ENCODE measurements around the gene SPATA16. TPM values are rescaled to one million over a fixed set of nuclear protein-coding genes. Genes with fewer than 3 reads are reported as not detected.
"Not testable (repeated sequence)": the region's sequence is repeated elsewhere in the genome, so short reads cannot be mapped to it uniquely, and the experiment has no call there.

SPATA16 gene
- total RNA-seq, 2 donors from 2014 or later: not detected

DNA sequence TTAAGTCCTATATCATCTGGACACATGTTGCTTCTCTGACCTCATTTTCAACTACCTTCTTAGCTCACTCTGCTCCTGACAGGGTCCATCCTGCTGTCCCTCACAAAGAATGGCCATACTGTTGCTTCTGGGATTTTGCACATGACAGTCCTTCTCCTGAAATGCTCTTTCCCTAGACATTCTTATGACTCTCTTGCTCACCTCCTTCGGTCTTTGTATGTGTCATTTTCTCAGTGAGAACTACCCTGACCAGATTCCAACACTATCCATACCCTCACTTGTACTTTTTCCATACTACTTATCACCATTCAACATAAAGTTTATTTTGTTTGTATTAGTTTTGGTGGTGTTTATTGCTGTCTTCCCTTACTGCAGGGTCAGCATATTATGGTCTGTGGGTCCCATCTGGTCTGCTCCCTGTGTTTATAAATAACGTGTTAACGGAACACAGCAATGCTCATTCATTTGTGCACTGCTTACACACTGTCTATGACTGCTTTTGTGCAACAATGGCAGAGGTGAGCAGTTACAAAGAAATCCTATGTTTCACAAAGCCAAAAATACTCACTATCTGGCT, 159.5 kb downstream of the SPATA16 start:
- DNase-seq (no peak), ATAC-seq (no peak)
- no peaks in the 10 kb centered on the region for H3K36me3 Mint-ChIP-seq (ENCODE audit: low read depth)

DNA sequence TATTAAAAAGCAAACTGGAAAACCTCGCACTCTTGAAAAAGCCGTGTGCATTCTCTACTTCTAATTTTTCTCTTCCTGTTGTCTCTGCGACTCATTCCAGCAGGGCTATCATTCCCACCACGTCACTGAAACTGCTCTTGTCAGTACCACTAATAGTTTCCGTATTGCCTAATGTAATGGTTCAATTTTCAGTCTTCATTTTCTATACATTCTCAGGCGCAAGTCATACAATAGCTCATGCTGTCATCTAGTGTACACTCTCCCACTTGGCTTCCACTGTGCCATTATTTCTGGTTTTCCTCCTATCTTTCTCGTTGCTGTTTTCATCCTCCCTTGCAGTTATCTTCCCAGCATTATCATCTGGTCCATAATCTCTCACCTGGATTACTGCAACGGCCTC, 160.2 kb downstream of the SPATA16 start:
- H3K9me3 ChIP-seq (ENCODE audit: control insufficient read depth, low read length, poor library complexity, severe bottlenecking): no peaks in the 10 kb centered on the region
- DNase-seq: no peak
- ATAC-seq: no peak
- no peaks in the 10 kb centered on the region for H3K4me1 Mint-ChIP-seq
- H3K36me3 Mint-ChIP-seq (ENCODE audit: low read depth): no peaks in the 10 kb centered on the region
- no peak overlapping the region for H3K27ac Mint-ChIP-seq
- H3K4me3 Mint-ChIP-seq: no peak overlapping the region
- peaks cover 8% of the 10 kb centered on the region for H3K27me3 Mint-ChIP-seq

More for the DNA sequence above, 159.5 kb downstream of the SPATA16 start:
- H3K4me1 Mint-ChIP-seq: no peaks in the 10 kb centered on the region
- H3K27me3 Mint-ChIP-seq: peaks cover 8% of the 10 kb centered on the region
- H3K4me3 Mint-ChIP-seq: no peak overlapping the region
- H3K27ac Mint-ChIP-seq: no peak overlapping the region
- no peaks in the 10 kb centered on the region for H3K9me3 ChIP-seq (ENCODE audit: control insufficient read depth, low read length, poor library complexity, severe bottlenecking)

DNA sequence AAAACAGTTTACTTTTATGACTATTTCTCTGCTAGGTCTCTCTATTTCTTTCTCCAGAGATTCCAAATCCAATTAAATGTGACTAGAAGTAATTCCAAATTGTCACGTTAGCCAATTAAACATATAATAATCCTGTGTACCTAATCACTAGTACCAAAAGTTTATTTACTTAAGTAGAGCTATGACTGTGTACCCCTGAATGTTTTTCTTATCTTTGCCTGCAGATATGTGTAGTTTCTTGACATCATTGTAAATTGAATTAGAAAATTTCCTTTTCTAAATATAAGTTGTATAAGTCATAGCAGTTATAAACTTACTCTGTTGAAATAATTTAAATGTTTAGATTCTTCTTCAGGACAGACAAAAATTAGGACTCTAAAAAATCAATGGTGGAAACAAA, 163.3 kb downstream of the SPATA16 start:
- no peak overlapping the region for H3K4me3 Mint-ChIP-seq
- no peak overlapping the region for H3K27ac Mint-ChIP-seq
- H3K9me3 ChIP-seq (ENCODE audit: control insufficient read depth, low read length, poor library complexity, severe bottlenecking): no peaks in the 10 kb centered on the region
- H3K27me3 Mint-ChIP-seq: no peaks in the 10 kb centered on the region
- ATAC-seq (no peak), DNase-seq (no peak)
- H3K4me1 Mint-ChIP-seq: no peaks in the 10 kb centered on the region
- H3K36me3 Mint-ChIP-seq (ENCODE audit: low read depth): no peaks in the 10 kb centered on the region

GRCh38 chr3:172974969-172975368, 166.1 kb downstream of the SPATA16 start:
- H3K27ac Mint-ChIP-seq: no peak overlapping the region
- H3K9me3 ChIP-seq (ENCODE audit: control insufficient read depth, low read length, poor library complexity, severe bottlenecking): no peaks in the 10 kb centered on the region
- no peaks in the 10 kb centered on the region for H3K4me1 Mint-ChIP-seq
- DNase-seq (no peak), ATAC-seq (no peak)
- no peaks in the 10 kb centered on the region for H3K27me3 Mint-ChIP-seq
- no peak overlapping the region for H3K4me3 Mint-ChIP-seq
- H3K36me3 Mint-ChIP-seq (ENCODE audit: low read depth): no peaks in the 10 kb centered on the region

GRCh38 chr3:172973799-172974198, 167.2 kb downstream of the SPATA16 start:
- Mint-ChIP-seq H3K27ac (no peak overlapping the region), H3K27me3 (no peaks in the 10 kb centered on the region), H3K4me3 (no peak overlapping the region), H3K36me3 (ENCODE audit: low read depth) (no peaks in the 10 kb centered on the region), H3K4me1 (no peaks in the 10 kb centered on the region)
- H3K9me3 ChIP-seq (ENCODE audit: control insufficient read depth, low read length, poor library complexity, severe bottlenecking): no peaks in the 10 kb centered on the region
- DNase-seq (no peak), ATAC-seq (no peak)

DNA sequence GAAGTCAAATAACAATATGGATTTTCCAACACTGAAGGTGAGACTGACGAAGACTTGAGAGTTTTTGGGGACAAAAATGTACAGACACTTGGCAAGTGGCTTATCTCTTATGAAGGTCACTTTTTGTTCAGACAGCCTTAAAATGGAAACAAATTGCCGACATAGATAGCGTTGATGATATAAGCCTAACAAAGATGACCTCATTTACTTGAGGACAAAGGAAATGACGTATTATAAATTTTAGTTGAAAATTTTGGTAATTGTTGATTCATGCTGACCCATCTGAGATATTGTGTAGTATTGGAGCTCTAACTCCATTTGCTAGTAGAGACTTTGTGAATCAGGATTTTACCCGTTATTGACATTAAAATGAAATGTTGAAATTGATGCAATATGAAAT, 168.3 kb downstream of the SPATA16 start:
- ATAC-seq (no peak), DNase-seq (no peak)
- Mint-ChIP-seq H3K27ac (no peak overlapping the region), H3K4me1 (no peaks in the 10 kb centered on the region), H3K36me3 (ENCODE audit: low read depth) (no peaks in the 10 kb centered on the region), H3K27me3 (no peaks in the 10 kb centered on the region), H3K4me3 (no peak overlapping the region)
- no peaks in the 10 kb centered on the region for H3K9me3 ChIP-seq (ENCODE audit: control insufficient read depth, low read length, poor library complexity, severe bottlenecking)

DNA sequence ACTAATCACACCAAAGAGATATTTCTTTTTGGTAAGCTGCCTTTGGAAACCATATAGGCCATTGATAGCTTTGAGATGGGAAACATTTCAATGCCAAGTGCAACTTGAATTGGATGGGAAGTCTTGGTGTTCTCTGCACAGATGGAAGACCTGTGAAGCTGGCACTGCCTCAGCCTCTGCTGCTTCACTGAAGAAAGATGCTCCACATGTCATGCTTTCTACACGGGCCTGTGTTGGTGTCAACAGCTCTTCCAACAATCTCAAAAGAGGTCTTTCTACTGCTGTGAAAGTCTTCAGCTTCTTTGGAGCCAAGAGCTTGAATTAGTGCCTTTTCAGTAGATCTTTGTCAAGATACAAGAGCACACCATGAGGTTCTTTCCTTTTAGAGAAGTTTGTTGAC, 169.0 kb downstream of the SPATA16 start:
- Mint-ChIP-seq H3K27ac (no peak overlapping the region), H3K4me3 (no peak overlapping the region), H3K4me1 (no peaks in the 10 kb centered on the region), H3K27me3 (no peaks in the 10 kb centered on the region), H3K36me3 (ENCODE audit: low read depth) (no peaks in the 10 kb centered on the region)
- no peaks in the 10 kb centered on the region for H3K9me3 ChIP-seq (ENCODE audit: control insufficient read depth, low read length, poor library complexity, severe bottlenecking)
- DNase-seq (no peak), ATAC-seq (no peak)

DNA sequence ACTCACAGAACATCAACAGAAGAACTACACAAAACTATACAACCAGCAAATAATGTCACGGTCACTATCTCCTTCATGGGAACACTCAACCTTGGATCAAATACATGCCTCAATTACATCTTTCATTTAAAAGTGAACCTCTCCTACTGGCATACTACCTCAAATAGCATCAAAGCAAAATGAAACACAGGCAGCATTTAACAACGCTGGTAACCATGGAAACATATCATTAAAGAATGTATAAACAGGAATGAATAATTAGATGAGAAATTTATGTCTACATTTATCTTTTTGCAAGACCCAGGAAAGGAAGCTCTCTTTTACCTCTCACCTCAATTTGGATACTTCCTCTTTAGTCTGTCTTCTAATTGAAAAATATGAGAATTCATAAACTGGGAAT, 172.4 kb downstream of the SPATA16 start:
- H3K36me3 Mint-ChIP-seq (ENCODE audit: low read depth): no peaks in the 10 kb centered on the region
- no peaks in the 10 kb centered on the region for H3K27me3 Mint-ChIP-seq
- no peaks in the 10 kb centered on the region for H3K9me3 ChIP-seq (ENCODE audit: control insufficient read depth, low read length, poor library complexity, severe bottlenecking)
- no peak for ATAC-seq
- H3K27ac Mint-ChIP-seq: no peak overlapping the region
- no peaks in the 10 kb centered on the region for H3K4me1 Mint-ChIP-seq
- H3K4me3 Mint-ChIP-seq: no peak overlapping the region
- DNase-seq: no peak

DNA sequence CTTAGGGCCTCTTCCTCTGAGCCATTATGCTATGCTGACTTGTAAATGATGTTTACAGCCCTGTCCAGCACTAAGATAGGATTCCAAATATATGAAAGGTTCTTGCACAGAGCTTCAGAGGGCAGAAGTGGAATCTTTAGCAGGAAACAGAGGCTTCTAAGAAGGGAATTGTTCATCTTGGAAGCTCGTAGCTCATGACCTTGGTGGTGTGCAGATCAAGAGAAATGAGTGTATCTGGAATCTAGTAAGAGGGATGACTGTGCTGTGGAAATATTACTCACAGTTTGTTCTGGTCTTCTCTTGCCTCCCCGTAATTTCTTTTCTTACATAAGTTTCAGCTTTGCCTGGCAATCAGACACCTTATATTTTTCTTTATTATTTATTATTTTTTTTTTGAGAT, 175.8 kb downstream of the SPATA16 start:
- H3K4me1 Mint-ChIP-seq: no peaks in the 10 kb centered on the region
- no peak overlapping the region for H3K4me3 Mint-ChIP-seq

GRCh38 chr3:172960626-172961182, 180.3 kb downstream of the SPATA16 start:
- not testable (repeated sequence) for H3K36me3 Mint-ChIP-seq (ENCODE audit: low read depth); ATAC-seq; H3K4me3 Mint-ChIP-seq; H3K4me1 Mint-ChIP-seq; H3K9me3 ChIP-seq (ENCODE audit: control insufficient read depth, low read length, poor library complexity, severe bottlenecking); H3K27ac Mint-ChIP-seq; DNase-seq; H3K27me3 Mint-ChIP-seq

More for the DNA sequence above, 175.8 kb downstream of the SPATA16 start:
- H3K36me3 Mint-ChIP-seq (ENCODE audit: low read depth): no peaks in the 10 kb centered on the region
- ATAC-seq (no peak), DNase-seq (no peak)
- no peaks in the 10 kb centered on the region for H3K27me3 Mint-ChIP-seq
- H3K27ac Mint-ChIP-seq: no peak overlapping the region
- H3K9me3 ChIP-seq (ENCODE audit: control insufficient read depth, low read length, poor library complexity, severe bottlenecking): no peaks in the 10 kb centered on the region

DNA sequence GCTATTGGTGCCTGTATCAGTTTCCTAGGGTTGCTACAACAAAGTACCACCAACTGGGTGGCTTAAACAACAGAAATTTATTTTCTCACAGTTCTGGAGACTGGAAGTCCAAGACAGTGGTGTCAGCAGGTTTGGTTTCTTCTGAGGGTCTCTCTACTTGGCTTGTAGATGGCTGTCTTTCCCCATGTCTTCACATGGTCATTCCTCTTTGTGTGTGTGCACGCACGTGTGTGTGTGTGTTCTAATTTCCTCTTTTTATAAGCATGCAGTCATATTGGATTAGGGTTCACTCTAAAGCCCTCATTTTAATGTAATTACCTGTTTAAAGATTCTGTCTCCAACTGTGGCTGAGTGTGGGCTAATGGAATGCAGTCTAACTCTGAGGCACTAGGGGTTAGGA, 182.5 kb downstream of the SPATA16 start:
- no peaks in the 10 kb centered on the region for H3K4me1 Mint-ChIP-seq
- ATAC-seq (no peak), DNase-seq (no peak)

DNA sequence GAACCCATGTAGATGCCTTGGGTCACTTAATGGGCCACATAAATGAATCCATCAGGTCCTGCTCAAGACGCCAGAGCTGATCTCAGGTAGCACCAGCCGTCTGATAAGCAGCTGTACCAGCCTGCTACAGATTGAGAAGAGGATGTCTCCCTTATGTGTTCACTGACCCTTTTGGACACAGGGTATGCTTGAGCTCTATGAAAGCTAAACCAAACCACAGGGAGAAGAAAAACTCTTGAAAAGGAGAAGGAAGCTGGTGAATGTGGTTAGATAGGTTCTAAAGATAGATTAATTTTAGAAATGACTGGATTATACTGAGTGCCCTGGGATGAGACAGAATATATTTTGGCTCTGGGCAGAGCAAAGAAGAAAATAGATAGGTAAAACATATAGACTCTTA, 187.5 kb downstream of the SPATA16 start:
- no peak for ATAC-seq
- no peaks in the 10 kb centered on the region for H3K36me3 Mint-ChIP-seq (ENCODE audit: low read depth)

More for the DNA sequence above, 182.5 kb downstream of the SPATA16 start:
- H3K4me3 Mint-ChIP-seq: no peak overlapping the region
- no peak overlapping the region for H3K27ac Mint-ChIP-seq
- peaks cover 4% of the 10 kb centered on the region for H3K27me3 Mint-ChIP-seq
- H3K9me3 ChIP-seq (ENCODE audit: control insufficient read depth, low read length, poor library complexity, severe bottlenecking): no peaks in the 10 kb centered on the region
- no peaks in the 10 kb centered on the region for H3K36me3 Mint-ChIP-seq (ENCODE audit: low read depth)

GRCh38 chr3:172951511-172951910, 189.5 kb downstream of the SPATA16 start:
- Mint-ChIP-seq H3K36me3 (ENCODE audit: low read depth) (no peaks in the 10 kb centered on the region), H3K27ac (no peak overlapping the region), H3K4me3 (no peak overlapping the region), H3K4me1 (no peaks in the 10 kb centered on the region), H3K27me3 (no peaks in the 10 kb centered on the region)
- ATAC-seq (no peak), DNase-seq (no peak)
- no peaks in the 10 kb centered on the region for H3K9me3 ChIP-seq (ENCODE audit: control insufficient read depth, low read length, poor library complexity, severe bottlenecking)

More for the DNA sequence above, 187.5 kb downstream of the SPATA16 start:
- Mint-ChIP-seq H3K27ac (no peak overlapping the region), H3K27me3 (no peaks in the 10 kb centered on the region), H3K4me1 (no peaks in the 10 kb centered on the region), H3K4me3 (no peak overlapping the region)
- no peak for DNase-seq
- H3K9me3 ChIP-seq (ENCODE audit: control insufficient read depth, low read length, poor library complexity, severe bottlenecking): no peaks in the 10 kb centered on the region

DNA sequence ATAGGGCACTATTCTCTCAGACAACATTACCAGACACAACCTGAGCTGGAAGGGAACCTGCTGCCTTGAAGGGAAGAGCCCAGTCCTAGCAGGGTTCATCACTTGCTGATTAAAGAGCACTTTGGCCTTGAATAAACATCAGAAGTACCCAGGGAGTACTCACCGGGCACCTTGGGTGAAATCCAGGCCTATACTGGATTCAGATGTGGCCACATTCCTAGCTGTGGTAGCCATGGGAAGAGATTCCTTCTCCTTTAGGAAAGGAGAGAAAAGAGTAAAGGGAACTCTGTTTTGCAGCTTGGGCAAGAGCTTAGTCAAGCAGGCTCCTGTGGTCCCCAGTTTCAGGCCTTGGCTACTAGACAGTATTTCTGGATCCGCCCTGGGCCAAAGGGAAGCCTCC, 195.0 kb downstream of the SPATA16 start:
- no peak for ATAC-seq
- H3K36me3 Mint-ChIP-seq (ENCODE audit: low read depth): no peaks in the 10 kb centered on the region
- no peak for DNase-seq
- H3K27ac Mint-ChIP-seq: no peak overlapping the region
- H3K4me1 Mint-ChIP-seq: no peaks in the 10 kb centered on the region
- no peaks in the 10 kb centered on the region for H3K9me3 ChIP-seq (ENCODE audit: control insufficient read depth, low read length, poor library complexity, severe bottlenecking)
- no peaks in the 10 kb centered on the region for H3K27me3 Mint-ChIP-seq
- no peak overlapping the region for H3K4me3 Mint-ChIP-seq
